HG03575 (cell line): ENCODE measurements around the gene LSP1.

ENCODE experiments used
- ATAC-seq: cut with Tn5 transposase; IDR thresholded peaks from one replicate; pipeline ENCODE4 v1.9.1; 2021; ENCODE audit not compliant: unreplicated experiment, insufficient number of reproducible peaks, low FRiP score; ENCODE audit errors: extremely low read depth

Gene LSP1

DNA sequence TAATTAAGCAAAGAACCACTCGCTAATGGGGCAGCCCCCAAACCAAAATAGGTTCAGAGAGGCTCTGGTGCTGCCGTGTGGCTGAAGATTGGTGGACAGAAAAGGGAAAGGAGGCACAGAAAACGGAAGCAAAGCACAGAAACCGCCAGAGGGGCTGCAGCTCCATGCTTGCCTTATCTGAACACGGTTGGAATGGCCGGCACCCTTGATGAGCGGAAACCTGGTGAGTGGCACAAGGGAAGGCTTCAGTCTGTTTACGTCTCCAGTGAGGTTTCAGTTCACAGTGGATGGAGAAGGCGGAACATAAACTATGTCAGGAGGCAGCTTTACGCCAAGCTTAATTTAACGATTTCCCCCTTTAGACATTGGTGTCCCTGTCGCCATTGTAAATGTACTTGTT, 44.0 kb downstream of the LSP1 start:
- no peak for ATAC-seq

DNA sequence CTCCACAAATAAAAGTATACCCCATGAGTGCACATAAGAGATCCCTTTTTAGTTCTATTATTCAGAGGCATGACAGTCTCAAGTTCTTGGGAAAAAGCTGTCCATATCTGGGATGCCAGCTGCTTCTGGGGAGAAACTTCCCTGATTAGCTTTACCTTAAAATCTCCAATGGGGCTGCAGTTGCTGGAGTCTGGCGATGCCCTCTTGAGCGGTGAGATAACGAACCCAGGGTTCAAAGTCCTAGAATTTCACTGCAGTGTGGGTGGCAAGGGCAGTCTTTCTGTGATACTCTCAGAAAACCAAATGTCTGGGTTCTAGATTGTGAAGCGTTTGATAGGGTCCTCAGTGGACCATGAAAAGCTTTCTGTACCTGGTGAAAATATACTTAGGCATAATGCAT, 46.2 kb downstream of the LSP1 start:
- ATAC-seq = no peak

- ATAC-seq = no peak
These were observed 46.8 kb downstream of the LSP1 start for GRCh38 chr11:1899686-1900085.

GRCh38 chr11:1906181-1906580, 53.3 kb downstream of the LSP1 start:
- ATAC-seq = no peak

DNA sequence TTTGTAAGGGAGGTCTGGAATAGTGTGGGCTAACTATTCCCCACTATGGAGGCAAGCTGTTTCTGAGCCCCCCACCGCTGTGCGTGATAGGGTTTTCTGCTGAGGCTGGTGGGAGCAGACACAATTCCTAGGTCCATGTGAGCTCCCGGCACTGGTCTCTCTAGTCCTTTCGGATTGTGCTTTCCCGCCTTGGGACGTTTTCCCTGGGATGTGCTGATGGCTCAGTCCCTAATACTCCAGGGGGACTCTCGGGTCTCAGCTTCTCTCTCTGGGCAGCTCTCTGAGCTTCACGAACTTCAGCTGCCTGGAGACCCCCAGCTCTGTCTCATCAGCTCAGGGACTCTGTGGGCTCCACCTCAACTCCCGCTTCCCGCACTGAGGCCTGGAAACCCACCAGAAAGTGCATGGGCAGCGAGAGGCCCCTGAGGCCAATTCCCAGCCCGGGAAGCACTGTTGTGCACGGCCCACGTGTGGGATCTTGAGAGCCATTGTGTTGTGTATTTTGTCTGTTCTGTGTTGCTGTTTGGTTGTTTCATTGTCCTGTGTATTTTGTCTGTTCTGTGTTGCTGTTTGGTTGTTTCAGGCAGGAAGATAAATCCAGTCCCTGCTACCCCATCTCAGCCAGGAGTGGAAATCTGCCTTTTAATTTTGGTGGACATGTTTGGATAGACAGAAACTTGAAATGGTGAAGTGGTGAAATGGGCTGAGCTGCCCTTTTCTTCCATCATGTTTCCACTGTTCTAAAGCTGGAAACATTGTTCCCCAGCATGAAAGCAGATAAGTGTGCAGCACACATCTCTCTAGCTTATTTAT, 53.9 kb downstream of the LSP1 start:
- no peak for ATAC-seq

- ATAC-seq = no peak
These were observed 55.7 kb downstream of the LSP1 start for GRCh38 chr11:1908618-1909017.

DNA sequence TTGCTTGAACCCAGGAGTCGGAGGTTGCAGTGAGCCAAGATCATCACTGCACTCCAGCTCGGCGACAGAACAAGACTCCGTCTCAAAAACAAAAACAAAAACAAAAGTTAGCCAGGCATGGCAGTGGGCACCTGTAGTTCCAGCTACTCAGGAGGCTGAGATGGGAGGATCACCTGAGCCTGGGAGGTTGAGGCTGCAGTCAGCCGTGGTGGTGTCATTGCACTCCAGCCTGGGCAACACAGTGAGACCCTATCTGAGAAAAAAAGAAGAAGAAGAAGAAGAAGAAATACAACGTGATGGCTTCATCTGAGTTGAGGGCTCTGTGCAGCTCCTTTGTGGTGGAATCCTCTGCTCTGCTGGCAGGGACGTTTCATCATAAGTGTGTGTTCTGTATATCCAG, 56.6 kb downstream of the LSP1 start:
- ATAC-seq = no peak

DNA sequence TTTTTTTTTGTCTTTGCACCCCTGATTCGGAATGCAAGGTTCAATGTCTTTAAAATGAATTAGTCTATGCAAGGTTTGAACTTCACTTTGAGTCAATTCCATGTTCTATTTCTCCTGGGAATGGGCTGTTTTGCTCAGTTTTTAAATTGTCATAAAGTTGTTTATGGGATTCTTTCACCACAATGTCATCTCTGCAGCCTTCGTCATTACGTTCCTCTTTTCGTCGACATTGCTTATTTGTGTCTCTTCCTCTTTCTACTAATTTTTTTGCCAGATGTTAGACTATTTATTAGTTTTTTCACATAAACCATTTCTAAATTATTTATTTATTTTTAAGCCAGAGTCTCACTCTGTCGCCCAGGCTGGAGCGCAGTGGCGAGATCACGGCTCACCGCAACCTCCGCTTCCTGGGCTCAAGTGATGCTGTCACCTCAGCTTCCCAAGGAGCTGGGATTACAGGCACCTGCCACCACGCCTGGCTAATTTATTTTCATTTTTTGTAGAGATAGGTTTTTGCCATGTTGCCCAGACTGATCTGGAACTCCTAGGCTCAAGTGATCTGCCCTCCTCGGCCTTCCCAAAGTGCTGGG, 59.5 kb downstream of the LSP1 start:
- ATAC-seq = no peak

GRCh38 chr11:1913271-1914060, 60.6 kb downstream of the LSP1 start:
- no peak for ATAC-seq

DNA sequence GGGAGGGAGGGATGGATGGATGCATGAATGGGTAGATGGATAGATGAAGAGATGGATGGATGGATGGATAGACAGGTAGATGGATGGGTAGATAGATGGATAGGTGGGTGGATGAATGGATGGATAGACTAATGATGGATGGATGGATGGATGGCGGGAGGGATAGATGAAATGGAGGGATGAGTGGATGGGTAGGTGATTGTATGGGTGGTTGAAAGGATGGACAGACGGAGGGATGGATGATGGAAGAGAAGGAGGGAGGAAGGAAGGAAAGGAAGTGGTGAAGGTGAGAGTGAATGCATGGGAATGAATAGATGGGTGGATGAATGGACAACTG, 62.9 kb downstream of the LSP1 start:
- no peak for ATAC-seq

- no peak for ATAC-seq
These were observed 63.5 kb downstream of the LSP1 start for GRCh38 chr11:1916132-1916985.

DNA sequence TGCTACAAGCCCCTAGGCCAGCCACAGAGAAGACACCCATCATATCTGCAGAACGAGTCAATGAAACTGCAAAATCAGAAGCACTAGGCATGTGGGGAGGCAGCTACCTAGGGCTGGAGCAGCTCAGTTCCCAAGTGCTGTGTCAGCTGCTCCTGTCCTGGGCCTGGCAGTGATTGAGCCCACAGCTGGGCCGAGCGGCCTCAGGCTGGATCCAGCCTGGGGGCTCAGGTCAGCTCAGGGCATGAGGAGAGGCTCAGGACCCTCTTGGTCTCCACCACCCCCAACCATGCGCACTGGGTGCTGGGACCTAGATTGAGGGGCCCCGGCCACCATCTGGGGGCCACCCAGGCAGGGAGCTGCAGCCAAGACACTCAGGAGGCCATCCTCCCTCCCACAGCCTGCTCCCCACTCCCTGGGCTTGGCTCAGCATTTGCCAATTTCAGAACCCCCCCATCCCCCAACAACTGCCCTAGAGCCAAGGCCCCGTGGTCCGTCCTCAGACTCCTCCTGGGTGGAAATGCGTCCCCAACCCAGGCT, 64.2 kb downstream of the LSP1 start:
- ATAC-seq = no peak

GRCh38 chr11:1917523-1918435, 64.9 kb downstream of the LSP1 start:
- no peak for ATAC-seq

DNA sequence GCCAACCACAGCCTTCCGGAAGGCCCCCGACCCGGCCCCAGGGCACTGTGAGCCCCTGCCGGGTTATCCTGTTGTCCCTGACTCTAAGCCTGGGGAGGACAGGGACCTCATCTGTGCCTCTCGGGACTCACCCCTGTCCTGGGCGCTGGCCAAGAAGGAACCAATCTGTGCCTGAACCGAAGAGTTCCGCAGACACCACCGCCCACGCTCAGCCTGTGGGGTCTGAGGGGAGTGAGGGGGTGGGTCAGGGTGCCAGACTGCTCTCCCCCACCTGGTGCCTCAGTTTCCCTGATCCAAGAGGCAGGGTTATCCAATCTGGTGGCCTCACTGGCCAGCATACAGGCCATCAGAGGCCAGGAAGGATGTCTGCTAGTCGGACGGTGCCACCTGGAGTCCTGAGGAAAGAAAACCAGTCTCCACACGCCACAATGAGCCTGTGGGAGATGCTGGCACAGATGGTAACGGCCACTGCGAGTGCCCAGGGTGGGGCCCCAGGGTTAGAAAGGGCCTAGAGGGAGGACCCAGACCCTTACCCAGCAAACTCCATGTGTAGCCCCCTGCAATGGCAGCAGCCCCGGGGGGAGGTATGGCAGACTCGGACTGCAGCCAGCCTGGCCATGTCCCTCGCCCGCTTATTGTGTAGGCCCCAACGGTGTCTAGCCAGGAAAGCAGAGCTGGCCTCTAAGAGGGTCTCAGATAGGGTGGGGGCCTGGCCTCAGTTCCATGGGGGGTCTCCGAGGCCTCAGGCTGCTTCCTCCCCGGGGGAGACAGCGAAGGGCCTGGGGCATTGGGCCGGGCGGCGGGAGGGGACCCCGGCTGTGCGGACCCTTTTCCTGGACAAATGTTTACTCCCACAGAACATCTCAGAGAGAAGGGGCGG, 65.8 kb downstream of the LSP1 start:
- no peak for ATAC-seq

DNA sequence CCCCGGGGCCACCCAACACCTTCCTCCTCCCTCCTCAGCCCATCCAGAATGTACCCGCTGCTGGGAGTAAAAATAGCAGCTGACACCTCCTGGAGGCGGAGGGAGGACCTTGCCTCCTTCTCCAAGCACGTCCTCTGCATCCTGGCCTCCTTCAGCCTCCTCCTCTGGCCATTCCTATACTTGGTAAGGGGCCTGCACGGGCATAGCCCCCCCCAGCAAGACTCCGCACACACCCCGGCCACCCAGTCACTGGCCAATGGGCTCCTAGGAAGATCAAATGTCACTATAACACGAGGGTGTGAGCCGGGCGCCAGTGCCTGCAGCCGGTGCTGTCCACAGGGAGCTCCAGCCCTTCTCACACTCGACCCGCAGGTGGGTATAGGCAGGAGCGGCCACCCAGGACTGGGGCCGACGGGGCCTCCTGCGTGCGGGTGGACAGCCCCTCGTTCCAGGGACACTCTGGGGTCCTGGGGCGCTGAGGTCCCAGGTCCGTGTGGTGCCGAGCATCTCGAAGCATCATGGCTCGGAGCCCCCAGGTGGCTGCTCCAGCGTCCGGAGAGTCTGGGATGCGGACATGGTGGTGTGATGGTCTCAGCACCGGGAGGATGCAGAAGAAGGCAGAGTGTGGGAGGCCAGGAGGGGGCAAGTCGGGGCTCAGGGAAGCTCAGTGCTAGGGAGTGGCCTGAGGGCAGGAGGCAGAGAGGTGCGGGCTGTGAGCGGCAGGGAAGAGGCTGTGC, 66.7 kb downstream of the LSP1 start, which contains the start of gene TNNT3:
Gene TNNT3 (plus strand): TSS at position 313 of the 737 bp plus-strand sequence. CDS start 3,172 bp downstream, outside the sequence.
- no peak for ATAC-seq

DNA sequence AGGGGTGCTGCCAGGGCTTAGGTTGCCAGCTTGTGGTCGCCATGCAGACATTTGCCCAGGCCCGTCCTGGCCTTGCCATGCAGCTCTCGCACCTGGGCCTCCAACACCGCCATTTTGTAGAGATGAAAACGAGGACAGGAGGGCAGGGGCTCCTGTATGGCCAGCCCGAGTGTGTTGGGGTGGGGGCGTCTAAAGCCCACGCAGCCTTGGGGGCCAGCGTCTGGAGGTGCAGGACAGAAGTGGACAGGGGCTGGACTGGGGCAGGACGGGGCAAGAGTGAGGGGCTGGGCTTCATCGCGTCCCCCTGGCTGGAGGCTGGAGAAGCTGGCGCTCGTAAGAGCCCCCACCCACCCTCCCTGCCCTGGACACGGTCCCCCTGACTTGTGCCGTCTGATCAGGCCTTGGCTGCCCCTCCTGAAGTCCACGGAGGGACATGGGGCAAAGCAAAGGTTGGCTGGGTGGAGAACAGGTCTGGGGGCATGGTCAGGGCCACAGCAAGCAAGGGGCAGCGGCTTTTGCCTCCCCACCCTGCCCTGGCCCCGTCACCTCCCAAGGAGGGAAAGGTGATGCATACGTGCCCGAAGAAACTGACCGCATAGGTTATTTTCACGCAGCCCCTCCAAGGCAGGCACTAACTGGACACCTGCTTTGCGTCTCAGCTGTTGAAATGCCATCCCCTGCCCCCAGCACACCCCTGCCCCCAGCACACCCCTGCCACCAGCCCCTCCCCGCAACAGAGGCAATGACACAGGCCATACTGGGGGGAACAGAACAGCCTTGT, 67.4 kb downstream of the LSP1 start:
- ATAC-seq = no peak
